ENCODE data around the gene IBA57. TPM values are rescaled to one million over a fixed set of nuclear protein-coding genes. Genes with fewer than 3 reads are reported as not detected.

IBA57 gene
- polyA plus RNA-seq, 1 donor (not counting 4 experiments of a cell fraction or from before 2014, with no cell fraction given), result 1.5 TPM

- FAIRE-seq (no peak), DNase-seq (ENCODE audit: low read depth, low spot score) (no peak)
- Histone ChIP-seq H3K4me2 (ENCODE audit: control insufficient read depth, extremely low read depth, insufficient read depth, low read depth, low read length) (peak overlapping the region; percentile 56), H3K9me3 (ENCODE audit: control insufficient read depth, low read depth, low read length) (no peaks in the 10 kb centered on the region), H4K20me1 (ENCODE audit: control insufficient read depth, extremely low read depth, insufficient read depth, low read length) (peaks cover 3% of the 10 kb centered on the region), H3K4me3 (ENCODE audit: control insufficient read depth in 2 of 3, extremely low read depth in 1 of 3, insufficient read depth in 2 of 3, low read depth in 1 of 3, low read length in 3 of 3) (peak overlapping the region in 1 of 3 experiments; percentile 38), H3K9ac (ENCODE audit: control insufficient read depth, extremely low read depth, insufficient read depth, low read length) (peak overlapping the region; percentile 33), H3K4me1 (ENCODE audit: control insufficient read depth, extremely low read depth, insufficient read depth, low read length) (peaks cover 53% of the 10 kb centered on the region), H2AFZ (ENCODE audit: control insufficient read depth, low read length) (no peak overlapping the region), H3K36me3 (ENCODE audit: control insufficient read depth in 2 of 2, extremely low read depth in 1 of 2, insufficient read depth in 2 of 2, low read length in 2 of 2) (peaks cover 18 to 32% of the 10 kb centered on the region in 2 experiments), H3K9me1 (ENCODE audit: control insufficient read depth, extremely low read depth, insufficient read depth, low read length) (no peaks in the 10 kb centered on the region), H3K27me3 (ENCODE audit: control insufficient read depth, extremely low read depth, insufficient read depth, low read length) (no peaks in the 10 kb centered on the region), H3K27ac (ENCODE audit: control insufficient read depth, insufficient read depth, low read length) (peak overlapping the region; percentile 26), H3K79me2 (ENCODE audit: control insufficient read depth, insufficient read depth, low read length) (peaks cover 25% of the 10 kb centered on the region)
- TF ChIP-seq EZH2 (IDR thresholded peaks at IDR 0.05; ENCODE audit: low read length) (no peak), CTCF (optimal IDR thresholded peaks at IDR 0.05 in 1 of 3, IDR thresholded peaks at IDR 0.05 in 1 of 3, conservative IDR thresholded peaks at IDR 0.05 in 1 of 3; ENCODE audit: extremely low read depth in 1 of 3, insufficient read depth in 2 of 3, low read length in 3 of 3) (no peak)
- dilution Hi-C loops (cut with MboI; ENCODE audit: extremely low pct_ligation_motif_present, low sequenced_read_pairs), result no loop called here
Observed at GRCh38 chr1:228150461-228151179, 15.0 kb upstream of the IBA57 start.

GRCh38 chr1:228151180-228151925 lies 14.3 kb upstream of the IBA57 start:
- Histone ChIP-seq H3K4me3 (ENCODE audit: control insufficient read depth in 2 of 3, extremely low read depth in 1 of 3, insufficient read depth in 2 of 3, low read depth in 1 of 3, low read length in 3 of 3) (no peak overlapping the region), H2AFZ (ENCODE audit: control insufficient read depth, low read length) (no peak overlapping the region), H3K9ac (ENCODE audit: control insufficient read depth, extremely low read depth, insufficient read depth, low read length) (no peak overlapping the region), H3K27me3 (ENCODE audit: control insufficient read depth, extremely low read depth, insufficient read depth, low read length) (no peaks in the 10 kb centered on the region), H3K4me2 (ENCODE audit: control insufficient read depth, extremely low read depth, insufficient read depth, low read depth, low read length) (no peak overlapping the region), H3K27ac (ENCODE audit: control insufficient read depth, insufficient read depth, low read length) (no peak overlapping the region), H3K9me3 (ENCODE audit: control insufficient read depth, low read depth, low read length) (no peaks in the 10 kb centered on the region), H3K36me3 (ENCODE audit: control insufficient read depth in 2 of 2, extremely low read depth in 1 of 2, insufficient read depth in 2 of 2, low read length in 2 of 2) (peaks cover 16 to 29% of the 10 kb centered on the region in 2 experiments), H3K79me2 (ENCODE audit: control insufficient read depth, insufficient read depth, low read length) (peaks cover 17% of the 10 kb centered on the region), H4K20me1 (ENCODE audit: control insufficient read depth, extremely low read depth, insufficient read depth, low read length) (peaks cover 3% of the 10 kb centered on the region), H3K9me1 (ENCODE audit: control insufficient read depth, extremely low read depth, insufficient read depth, low read length) (no peaks in the 10 kb centered on the region), H3K4me1 (ENCODE audit: control insufficient read depth, extremely low read depth, insufficient read depth, low read length) (peaks cover 53% of the 10 kb centered on the region)
- FAIRE-seq, result no peak
- no peak for DNase-seq (ENCODE audit: low read depth, low spot score)
- TF ChIP-seq CTCF (optimal IDR thresholded peaks at IDR 0.05 in 1 of 3, IDR thresholded peaks at IDR 0.05 in 1 of 3, conservative IDR thresholded peaks at IDR 0.05 in 1 of 3; ENCODE audit: extremely low read depth in 1 of 3, insufficient read depth in 2 of 3, low read length in 3 of 3) (no peak), EZH2 (IDR thresholded peaks at IDR 0.05; ENCODE audit: low read length) (no peak)
- dilution Hi-C loops (cut with MboI; ENCODE audit: extremely low pct_ligation_motif_present, low sequenced_read_pairs), result no loop called here

All from keratinocyte (primary cell).